GM12878 (cell line): ENCODE data around the gene GMDS. TPM values are rescaled to one million over a fixed set of nuclear protein-coding genes. Genes with fewer than 3 reads are reported as not detected.

Experiments used
- ATAC-seq: fragments of 200-7000 bp; cut with Tn5 transposase; 3 replicates; pipeline ENCODE4 v1.9.1; 2020; ENCODE audit warnings: mild to moderate bottlenecking, moderate library complexity
- BruUV-seq: library from RNA; stranded (reverse); fragments of 400-500 nt; replicated peaks from 2 replicates; lab custom pipeline; 2021; lab: Mats Ljungman, UMichigan
- CTCF ChIA-PET: fragments of 300-600 bp; sonication (Branson Sonifier 250); formaldehyde crosslinking; extraction: SDS; loops from one replicate; lab custom pipeline; 2021; ENCODE audit warnings: inconsistent platforms; lab: Yijun Ruan, JAX
- POLR2A ChIA-PET: fragments of 350-600 bp; formaldehyde crosslinking; extraction: SDS; loops from one replicate; lab custom pipeline; 2021; ENCODE audit warnings: inconsistent platforms; lab: Charles Lee
- RAD21 ChIA-PET: fragments of 300-600 bp; sonication (Branson Sonifier 250); formaldehyde crosslinking; loops from one replicate; lab custom pipeline; 2023; ENCODE audit warnings: antibody characterized with exemption; ENCODE audit not compliant: unreplicated experiment; lab: Charles Lee
- SMC1A ChIA-PET: fragments of 300-600 bp; sonication (Branson Sonifier 250); formaldehyde crosslinking; loops from one replicate; lab custom pipeline; 2023; ENCODE audit not compliant: unreplicated experiment, uncharacterized antibody; lab: Charles Lee
- DNase-seq: peaks from one replicate; pipeline ENCODE4 v3.0.0-alpha.2; 2011; ENCODE audit warnings: low read depth, low spot score
- FAIRE-seq: peaks from 3 replicates; lab custom pipeline; 2011; peaks lifted over from hg19 to GRCh38; lab: Jason Lieb, UNC
- H2AFZ ChIP-seq: 2 replicates; pipeline ENCODE4 v1.6.0; 2011; ENCODE audit warnings: low read depth, low read length, control low read depth; ENCODE audit not compliant: control insufficient read depth
- H3K27ac ChIP-seq: 2 replicates; pipeline ENCODE4 v1.5.1; 2011; ENCODE audit warnings: control low read depth; ENCODE audit not compliant: control insufficient read depth, insufficient read depth
- H3K27me3 ChIP-seq, 2 experiments: replicated peaks in 1 of 2; 2 replicates each; pipeline versions ENCODE4 v1.6.0 to v1.6.1; 2011; ENCODE audit warnings: low read length in 1 of 2; ENCODE audit not compliant: control insufficient read depth in 2 of 2, insufficient read depth in 2 of 2
- H3K36me3 ChIP-seq, 2 experiments: 2 replicates each; pipeline ENCODE4 v1.5.1; 2011; ENCODE audit warnings: low read length in 1 of 2; ENCODE audit not compliant: control insufficient read depth in 2 of 2, insufficient read depth in 2 of 2
- H3K4me1 ChIP-seq: 2 replicates; pipeline ENCODE4 v1.6.1; 2011; ENCODE audit warnings: mild to moderate bottlenecking, low read length, moderate library complexity, mixed read lengths; ENCODE audit not compliant: control insufficient read depth, insufficient read depth
- H3K4me2 ChIP-seq: 2 replicates; pipeline ENCODE4 v1.6.0; 2011; ENCODE audit warnings: control low read depth; ENCODE audit not compliant: control insufficient read depth, insufficient read depth
- H3K4me3 ChIP-seq: fragments of 200-600 bp; sonication (generic); 2 replicates; pipeline ENCODE4 v1.5.1; 2016
- H3K79me2 ChIP-seq: 2 replicates; pipeline ENCODE4 v1.6.0; 2011; ENCODE audit warnings: low read length; ENCODE audit not compliant: control insufficient read depth, insufficient read depth
- H3K9ac ChIP-seq: 2 replicates; pipeline ENCODE4 v1.8.0; 2011; ENCODE audit warnings: low read length, control low read depth, mixed read lengths; ENCODE audit not compliant: control insufficient read depth, insufficient read depth
- H3K9me3 ChIP-seq: replicated peaks from 3 replicates; pipeline ENCODE4 v1.5.1; 2011; ENCODE audit warnings: mild to moderate bottlenecking, low read length; ENCODE audit not compliant: control insufficient read depth, insufficient read depth
- H4K20me1 ChIP-seq: 2 replicates; pipeline ENCODE4 v1.6.0; 2011; ENCODE audit not compliant: control insufficient read depth, insufficient read depth
- CEBPB ChIP-seq, 2 experiments: fragments of 150-350 bp in 1 of 2; IDR thresholded peaks; 2 replicates each; pipeline ENCODE4 v1.6.1; 2012 to 2014; ENCODE audit warnings: low read depth in 2 of 2, low read length in 2 of 2, borderline replicate concordance in 1 of 2, inconsistent platforms in 1 of 2
- ESRRA ChIP-seq: IDR thresholded peaks from 2 replicates; pipeline ENCODE4 v1.6.1; 2012; ENCODE audit warnings: mild to moderate bottlenecking, low read length, improper control_type of control experiment
- HSF1 ChIP-seq: fragments of 150-350 bp; IDR thresholded peaks from 2 replicates; pipeline ENCODE4 v1.6.1; 2014; ENCODE audit warnings: mild to moderate bottlenecking, low read depth, low read length
- NBN ChIP-seq: fragments of 450-650 bp; IDR thresholded peaks from 2 replicates; pipeline ENCODE4 v1.6.1; 2016
- PAX8 ChIP-seq: fragments of 450-650 bp; IDR thresholded peaks from 2 replicates; pipeline ENCODE4 v1.6.1; 2017; ENCODE audit warnings: mild to moderate bottlenecking, moderate library complexity
- STAT1 ChIP-seq: fragments of 450-650 bp; conservative IDR thresholded peaks from 2 replicates; pipeline ENCODE4 v1.6.1; 2014; ENCODE audit warnings: antibody characterized with exemption, mild to moderate bottlenecking
- STAT3 ChIP-seq: IDR thresholded peaks from 2 replicates; pipeline ENCODE4 v1.6.1; 2011; ENCODE audit warnings: low read depth, low read length, improper control_type of control experiment
- SUPT20H ChIP-seq: IDR thresholded peaks from 2 replicates; pipeline ENCODE4 v1.6.1; 2011; ENCODE audit warnings: low read depth, mild to moderate bottlenecking, low read length, moderate library complexity, borderline replicate concordance; ENCODE audit not compliant: control insufficient read depth
- TCF7 ChIP-seq: IDR thresholded peaks from 2 replicates; pipeline ENCODE4 v1.6.1; 2014; ENCODE audit warnings: antibody characterized with exemption, borderline replicate concordance
- WGBS: methylation state at CpG from one replicate; pipeline ENCODE4 v1.1.6; 2016; ENCODE audit warnings: low lambda C conversion rate; ENCODE audit not compliant: insufficient replicate concordance, insufficient coverage; ENCODE audit errors: missing lambda C conversion rate; 5-methylcytosine and 5-hydroxymethylcytosine counted together
- in situ Hi-C: fragments of 300-500 bp; cut with MboI; formaldehyde crosslinking; loops from 9 replicates; pipeline ENCODE4 v1.14.3; 2018; ENCODE audit warnings: mixed read lengths
- intact Hi-C: fragments of 100-400 bp; cut with micrococcal nuclease; formaldehyde crosslinking; loops from one replicate; pipeline ENCODE4 v1.14.2; 2022; ENCODE audit not compliant: unreplicated experiment
- polyA plus RNA-seq, 11 experiments: library from polyadenylated mRNA; depleted of rRNA in 4 of 11; unstranded in 6 of 11; stranded (reverse) in 5 of 11; fragments of >200 nt; fragmentation: Nextera tagmentation in 4 of 11; fragmentation: Illumina TruSeq in 1 of 11; extraction: Ambion mirVana in 4 of 11; extraction: Trizol in 1 of 11; gene quantifications; 1 replicate in 1 of 11; 2 replicates in 10 of 11; pipeline versions ENCODE4 v1.2.1 to v1.2.3, GENCODE V29; 2011 to 2016; ENCODE audit warnings: inconsistent platforms in 2 of 11, missing spikeins in 2 of 11, low read depth in 1 of 11
- total RNA-seq, 4 experiments: library from RNA; depleted of rRNA in 3 of 4; stranded (reverse); fragments of >200 nt in 3 of 4; fragmentation: Illumina TruSeq in 1 of 4; extraction: Trizol in 1 of 4; gene quantifications; 2 replicates each; pipeline versions ENCODE4 v1.2.1 to v1.2.3, GENCODE V29; 2013 to 2021
- TF ChIP-seq, protein P1 (sequence below): fragments of 150-350 bp; IDR thresholded peaks from 2 replicates; pipeline ENCODE4 v1.6.1; 2016; ENCODE audit warnings: low read depth, low read length

Gene GMDS
- total and polyA plus RNA-seq, 10 of the 15 experiments (the other 5 are each of a cell fraction or from before 2014, with no cell fraction given) = 0.61 to 53.8 (median 29.3) TPM

DNA sequence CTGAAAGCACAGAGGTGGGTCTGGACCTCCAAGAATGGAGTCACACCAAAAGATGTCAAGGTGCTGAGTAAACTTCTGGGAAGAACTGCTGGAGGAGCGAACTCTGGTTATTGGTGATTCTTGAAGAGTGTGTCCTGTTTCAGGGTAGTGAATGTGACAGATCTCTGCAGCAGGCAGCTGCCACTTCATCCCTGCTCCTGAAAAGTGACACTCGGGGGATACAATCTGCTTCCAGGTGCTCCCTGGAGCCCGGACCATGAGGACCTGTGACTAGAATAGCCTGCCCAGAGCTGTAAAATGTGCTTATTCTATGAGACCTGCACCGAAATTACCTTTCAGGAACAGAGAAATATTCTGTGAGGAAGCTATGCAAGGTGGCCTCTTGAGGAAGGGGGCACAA lies 444.6 kb downstream of the GMDS start:
- Histone ChIP-seq H3K36me3 (no peaks in the 10 kb centered on the region), H3K9ac (no peak overlapping the region), H3K4me2 (no peak overlapping the region), H3K4me1 (peaks cover 18% of the 10 kb centered on the region), H4K20me1 (no peaks in the 10 kb centered on the region), H2AFZ (no peak overlapping the region), H3K27me3 (no peaks in the 10 kb centered on the region), H3K4me3 (no peak overlapping the region), H3K79me2 (no peaks in the 10 kb centered on the region), H3K27ac (no peak overlapping the region), H3K9me3 (no peaks in the 10 kb centered on the region)
- ChIA-PET CTCF (interaction anchor here (0.5 to 1.4 kb wide), 2 partner anchors 16 to 131 kb away, joined by 3 read pairs; no protein-coding TSS in a partner anchor), SMC1A (interaction anchor here (0.6 to 1.6 kb wide), 2 partner anchors 66 to 92 kb away, joined by 3 to 4 read pairs; no protein-coding TSS in a partner anchor), RAD21 (no interaction called here), POLR2A (no interaction called here)
- TF ChIP-seq, protein P1, sequence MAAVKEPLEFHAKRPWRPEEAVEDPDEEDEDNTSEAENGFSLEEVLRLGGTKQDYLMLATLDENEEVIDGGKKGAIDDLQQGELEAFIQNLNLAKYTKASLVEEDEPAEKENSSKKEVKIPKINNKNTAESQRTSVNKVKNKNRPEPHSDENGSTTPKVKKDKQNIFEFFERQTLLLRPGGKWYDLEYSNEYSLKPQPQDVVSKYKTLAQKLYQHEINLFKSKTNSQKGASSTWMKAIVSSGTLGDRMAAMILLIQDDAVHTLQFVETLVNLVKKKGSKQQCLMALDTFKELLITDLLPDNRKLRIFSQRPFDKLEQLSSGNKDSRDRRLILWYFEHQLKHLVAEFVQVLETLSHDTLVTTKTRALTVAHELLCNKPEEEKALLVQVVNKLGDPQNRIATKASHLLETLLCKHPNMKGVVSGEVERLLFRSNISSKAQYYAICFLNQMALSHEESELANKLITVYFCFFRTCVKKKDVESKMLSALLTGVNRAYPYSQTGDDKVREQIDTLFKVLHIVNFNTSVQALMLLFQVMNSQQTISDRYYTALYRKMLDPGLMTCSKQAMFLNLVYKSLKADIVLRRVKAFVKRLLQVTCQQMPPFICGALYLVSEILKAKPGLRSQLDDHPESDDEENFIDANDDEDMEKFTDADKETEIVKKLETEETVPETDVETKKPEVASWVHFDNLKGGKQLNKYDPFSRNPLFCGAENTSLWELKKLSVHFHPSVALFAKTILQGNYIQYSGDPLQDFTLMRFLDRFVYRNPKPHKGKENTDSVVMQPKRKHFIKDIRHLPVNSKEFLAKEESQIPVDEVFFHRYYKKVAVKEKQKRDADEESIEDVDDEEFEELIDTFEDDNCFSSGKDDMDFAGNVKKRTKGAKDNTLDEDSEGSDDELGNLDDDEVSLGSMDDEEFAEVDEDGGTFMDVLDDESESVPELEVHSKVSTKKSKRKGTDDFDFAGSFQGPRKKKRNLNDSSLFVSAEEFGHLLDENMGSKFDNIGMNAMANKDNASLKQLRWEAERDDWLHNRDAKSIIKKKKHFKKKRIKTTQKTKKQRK = no peak
- TF ChIP-seq STAT3 (no peak), ESRRA (no peak), SUPT20H (no peak), CEBPB (IDR thresholded peaks at IDR 0.05; ENCODE audit: borderline replicate concordance in 1 of 2, low read depth in 2 of 2, low read length in 2 of 2) (no peak), PAX8 (no peak), STAT1 (no peak), NBN (no peak), HSF1 (no peak), TCF7 (no peak)
- in situ Hi-C loops (no loop called here), intact Hi-C loops (no loop called here)
- no peak for FAIRE-seq
- no peak for ATAC-seq
- BruUV-seq = no TSS peak
- 82% methylated on average over 4 of the region's 4 CpGs for WGBS
- no peak for DNase-seq
